ENCODE results near the gene OR2T12. TPM values are rescaled to one million over a fixed set of nuclear protein-coding genes. Genes with fewer than 3 reads are reported as not detected.

The OR2T12 gene
- total RNA-seq, 1 experiment from 2014 or later: not detected

DNA sequence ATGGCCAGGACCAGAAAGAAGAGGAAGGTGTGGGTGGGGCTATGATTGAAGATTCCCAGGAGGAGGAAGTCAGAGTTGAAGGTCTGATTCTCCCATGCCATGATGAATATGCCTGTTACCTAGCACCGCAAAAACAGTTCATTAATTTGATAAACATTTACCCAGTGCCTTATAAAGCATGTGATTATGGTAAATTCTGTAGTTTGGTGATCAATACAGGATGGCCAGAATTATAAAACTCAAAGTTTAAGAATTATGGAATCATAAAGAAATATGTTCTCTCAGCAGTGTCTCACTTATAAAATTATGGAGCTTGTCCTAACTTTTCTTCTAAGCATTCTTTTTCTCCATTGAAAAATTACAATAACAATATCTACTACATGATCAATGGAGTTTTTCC lies 21.2 kb upstream of the OR2T12 start, which contains the start of gene OR2M7:
Gene OR2M7 (minus strand): TSS at position 101 of the 400 bp plus-strand sequence. CDS start 0 bp downstream, at position 101.
- TF ChIP-seq JUND (IDR thresholded peaks at IDR 0.05) (no peak), SRF (IDR thresholded peaks at IDR 0.05; ENCODE audit: low read depth) (no peak), ZFX (IDR thresholded peaks at IDR 0.05) (no peak), YY1 (IDR thresholded peaks at IDR 0.05; ENCODE audit: extremely low read depth, insufficient replicate concordance, low read depth, low read length) (no peak), POLR2AphosphoS5 (IDR thresholded peaks at IDR 0.05; ENCODE audit: low read depth, low read length) (no peak), CEBPB (IDR thresholded peaks at IDR 0.05; ENCODE audit: low read depth) (no peak), EZH2 (IDR thresholded peaks at IDR 0.05) (no peak), RAD21 (IDR thresholded peaks at IDR 0.05; ENCODE audit: low read depth) (no peak), FOSL1 (IDR thresholded peaks at IDR 0.05; ENCODE audit: low read depth) (no peak), ZNF274 (IDR thresholded peaks at IDR 0.05; ENCODE audit: low read depth, low read length) (no peak)
- TF ChIP-seq, protein P1, sequence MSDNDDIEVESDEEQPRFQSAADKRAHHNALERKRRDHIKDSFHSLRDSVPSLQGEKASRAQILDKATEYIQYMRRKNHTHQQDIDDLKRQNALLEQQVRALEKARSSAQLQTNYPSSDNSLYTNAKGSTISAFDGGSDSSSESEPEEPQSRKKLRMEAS (IDR thresholded peaks at IDR 0.05): no peak
- TF ChIP-seq, protein P2, sequence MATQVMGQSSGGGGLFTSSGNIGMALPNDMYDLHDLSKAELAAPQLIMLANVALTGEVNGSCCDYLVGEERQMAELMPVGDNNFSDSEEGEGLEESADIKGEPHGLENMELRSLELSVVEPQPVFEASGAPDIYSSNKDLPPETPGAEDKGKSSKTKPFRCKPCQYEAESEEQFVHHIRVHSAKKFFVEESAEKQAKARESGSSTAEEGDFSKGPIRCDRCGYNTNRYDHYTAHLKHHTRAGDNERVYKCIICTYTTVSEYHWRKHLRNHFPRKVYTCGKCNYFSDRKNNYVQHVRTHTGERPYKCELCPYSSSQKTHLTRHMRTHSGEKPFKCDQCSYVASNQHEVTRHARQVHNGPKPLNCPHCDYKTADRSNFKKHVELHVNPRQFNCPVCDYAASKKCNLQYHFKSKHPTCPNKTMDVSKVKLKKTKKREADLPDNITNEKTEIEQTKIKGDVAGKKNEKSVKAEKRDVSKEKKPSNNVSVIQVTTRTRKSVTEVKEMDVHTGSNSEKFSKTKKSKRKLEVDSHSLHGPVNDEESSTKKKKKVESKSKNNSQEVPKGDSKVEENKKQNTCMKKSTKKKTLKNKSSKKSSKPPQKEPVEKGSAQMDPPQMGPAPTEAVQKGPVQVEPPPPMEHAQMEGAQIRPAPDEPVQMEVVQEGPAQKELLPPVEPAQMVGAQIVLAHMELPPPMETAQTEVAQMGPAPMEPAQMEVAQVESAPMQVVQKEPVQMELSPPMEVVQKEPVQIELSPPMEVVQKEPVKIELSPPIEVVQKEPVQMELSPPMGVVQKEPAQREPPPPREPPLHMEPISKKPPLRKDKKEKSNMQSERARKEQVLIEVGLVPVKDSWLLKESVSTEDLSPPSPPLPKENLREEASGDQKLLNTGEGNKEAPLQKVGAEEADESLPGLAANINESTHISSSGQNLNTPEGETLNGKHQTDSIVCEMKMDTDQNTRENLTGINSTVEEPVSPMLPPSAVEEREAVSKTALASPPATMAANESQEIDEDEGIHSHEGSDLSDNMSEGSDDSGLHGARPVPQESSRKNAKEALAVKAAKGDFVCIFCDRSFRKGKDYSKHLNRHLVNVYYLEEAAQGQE (IDR thresholded peaks at IDR 0.05; ENCODE audit: low read depth): no peak
- Histone ChIP-seq H3K79me2 (ENCODE audit: insufficient read depth, low read length) (no peaks in the 10 kb centered on the region), H3K4me3 (replicated peaks in 1 of 2; ENCODE audit: low read depth in 1 of 2, low read length in 2 of 2) (no peak within 1 kb of the TSS), H3K27ac (ENCODE audit: low read depth, low read length) (no peak within 1 kb of the TSS), H3K9ac (ENCODE audit: low read length) (no peak within 1 kb of the TSS), H3K4me2 (ENCODE audit: low read length) (no peak within 1 kb of the TSS), H3K36me3 (ENCODE audit: control insufficient read depth in 1 of 2, insufficient read depth in 2 of 2, low read length in 2 of 2) (no peaks in the 10 kb centered on the region), H4K20me1 (ENCODE audit: insufficient read depth) (no peaks in the 10 kb centered on the region), H3K9me2 (ENCODE audit: insufficient read depth) (no peaks in the 10 kb centered on the region), H3K4me1 (ENCODE audit: control insufficient read depth in 1 of 2, insufficient read depth in 2 of 2, low read length in 2 of 2) (no peaks in the 10 kb centered on the region), H3K27me3 (ENCODE audit: insufficient read depth, low read length) (no peaks in the 10 kb centered on the region), H3K9me3 (ENCODE audit: control insufficient read depth in 1 of 2, insufficient read depth in 1 of 2, low read depth in 1 of 2, low read length in 2 of 2) (0 out of 4 replicates have a peak, but pooled peaks cover 0 to 5% of the 10 kb centered on the region in 2 experiments), H2AFZ (ENCODE audit: low read depth, low read length, poor library complexity, severe bottlenecking) (no peak within 1 kb of the TSS)
- no TSS peak for BruUV-seq (replicated peaks)
- intact Hi-C loops (cut with micrococcal nuclease): no loop called here
- ChIA-PET CTCF (no interaction called here), POLR2A (no interaction called here), RAD21 (ENCODE audit: low non-redundant PET in 1 of 2, low total read pairs in 2 of 2, uncharacterized antibody in 2 of 2, unreplicated experiment in 2 of 2) (no interaction called here)
- ATAC-seq: no peak
- no peak for DNase-seq (ENCODE audit: low read depth, low spot score)

All from HCT116 (cell line).